Activated T-helper 1 cell treated with anti-CD3 and anti-CD28 coated beads, Interleukin-12 subunit alpha, Interleukin-12 subunit beta, Interleukin-2, Interleukin-4 antibody, amounts not matched to agents 30 ng/mL and 10 ng/mL and 1 ng/mL, durations not matched to agents 14 hours and 24 hours and 36 hours (primary cell): ENCODE measurements around the gene TRIM71. TPM values are rescaled to one million over a fixed set of nuclear protein-coding genes. Genes with fewer than 3 reads are reported as not detected.
A peak's percentile ranks its signal among the peaks of the same experiment; 100 is the strongest.

Source experiments
- DNase-seq: peaks from one replicate; pipeline ENCODE4 v3.0.0; 2021; ENCODE audit warnings: low spot score
- H3K27ac Mint-ChIP-seq: one replicate; pipeline ENCODE4 v1.8.0; 2021; ENCODE audit warnings: mild to moderate bottlenecking, mixed read lengths
- H3K27me3 Mint-ChIP-seq: one replicate; pipeline ENCODE4 v1.8.0; 2022; ENCODE audit warnings: mild to moderate bottlenecking, moderate library complexity, mixed read lengths; ENCODE audit not compliant: insufficient read depth
- H3K36me3 Mint-ChIP-seq: one replicate; pipeline ENCODE4 v1.8.0; 2021; ENCODE audit warnings: low read depth, mixed read lengths
- H3K4me1 Mint-ChIP-seq: one replicate; pipeline ENCODE4 v1.8.0; 2021; ENCODE audit warnings: low read depth, mixed read lengths
- H3K4me3 Mint-ChIP-seq: one replicate; pipeline ENCODE4 v1.8.0; 2021; ENCODE audit warnings: mild to moderate bottlenecking, moderate library complexity, mixed read lengths
- H3K9me3 Mint-ChIP-seq: one replicate; pipeline ENCODE4 v1.8.0; 2021; ENCODE audit warnings: mixed read lengths
- intact Hi-C: fragments of 100-400 bp; cut with micrococcal nuclease; formaldehyde crosslinking; loops from one replicate; pipeline ENCODE4 v1.15.1; 2024
- total RNA-seq: library from RNA; stranded (reverse); gene quantifications from 2 replicates; pipeline ENCODE4 v1.2.3, GENCODE V29; 2022

TRIM71 gene
- total RNA-seq, 1 donor from 2014 or later, result 0.08 TPM

DNA sequence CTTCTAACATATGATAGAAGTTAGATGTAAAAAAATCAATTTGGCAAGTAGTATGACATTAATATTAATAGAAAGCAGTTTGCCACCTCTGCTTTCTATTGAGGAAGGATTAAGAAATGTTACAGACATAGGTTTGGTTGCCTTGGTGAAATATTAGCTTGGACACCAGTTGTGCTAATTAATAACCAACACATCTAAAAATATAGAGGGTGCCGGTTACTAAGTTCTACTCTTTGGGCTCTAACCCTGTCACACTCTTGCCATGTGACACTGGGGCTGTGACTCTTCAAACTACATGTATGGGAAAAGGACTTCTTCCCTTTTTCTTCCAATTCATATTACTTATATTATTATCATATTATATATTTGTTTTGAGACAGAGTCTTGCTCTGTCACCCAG, 64.4 kb downstream of the TRIM71 start:
- intact Hi-C loops, result no loop called here
- DNase-seq, result no peak
- Mint-ChIP-seq H3K4me3 (no peak overlapping the region), H3K9me3 (no peaks in the 10 kb centered on the region), H3K4me1 (peaks cover 23% of the 10 kb centered on the region), H3K27me3 (peaks cover 46% of the 10 kb centered on the region), H3K36me3 (no peaks in the 10 kb centered on the region), H3K27ac (no peak overlapping the region)

DNA sequence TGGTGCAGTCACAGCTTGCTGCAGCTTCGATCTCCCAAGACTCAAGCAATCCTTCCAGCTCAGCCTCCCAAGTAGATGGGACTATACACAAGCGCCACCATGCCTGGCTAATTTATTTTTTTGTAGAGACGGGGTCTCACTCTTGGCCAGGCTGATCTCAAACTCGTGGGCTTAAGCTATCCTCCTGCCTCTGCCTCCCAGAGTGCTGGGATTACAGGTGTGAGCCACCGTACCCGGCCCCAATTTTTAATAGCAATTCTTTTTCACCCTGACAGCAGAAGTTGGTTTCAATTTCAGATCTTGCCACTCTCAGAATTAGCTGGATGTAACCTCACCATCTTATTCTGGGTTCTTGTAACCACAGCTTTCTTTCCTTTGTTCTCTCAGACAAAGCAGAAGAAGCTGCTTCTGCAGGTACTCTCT, 64.8 kb downstream of the TRIM71 start:
- H3K4me1 Mint-ChIP-seq, result peaks cover 23% of the 10 kb centered on the region
- no peak overlapping the region for H3K4me3 Mint-ChIP-seq
- H3K27me3 Mint-ChIP-seq, result peaks cover 45% of the 10 kb centered on the region
- H3K9me3 Mint-ChIP-seq, result no peaks in the 10 kb centered on the region
- H3K36me3 Mint-ChIP-seq, result no peaks in the 10 kb centered on the region
- DNase-seq, result peak; percentile 10
- no peak overlapping the region for H3K27ac Mint-ChIP-seq
- intact Hi-C loops, result no loop called here

DNA sequence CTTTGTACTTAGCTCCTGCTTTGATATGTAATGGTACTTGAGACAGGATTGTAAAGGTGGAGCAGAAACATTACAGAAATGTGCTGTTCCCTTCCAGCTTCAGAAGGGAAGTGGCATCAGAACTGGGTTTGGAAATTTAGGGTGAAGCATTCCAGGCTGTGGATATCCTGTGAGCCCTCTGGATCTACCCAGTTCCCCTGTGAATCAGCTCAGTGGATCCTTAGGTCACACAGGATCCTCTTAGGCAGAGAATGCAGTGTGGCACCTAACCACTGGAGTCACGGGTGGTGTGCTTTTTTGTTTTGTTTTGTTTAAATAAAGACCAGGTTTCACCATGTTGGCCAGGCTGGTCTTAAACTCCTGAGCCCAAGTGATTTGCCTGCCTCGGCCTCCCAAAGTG, 66.0 kb downstream of the TRIM71 start:
- Mint-ChIP-seq H3K4me1 (peaks cover 23% of the 10 kb centered on the region), H3K27ac (no peak overlapping the region), H3K9me3 (no peaks in the 10 kb centered on the region), H3K4me3 (no peak overlapping the region), H3K36me3 (no peaks in the 10 kb centered on the region), H3K27me3 (peaks cover 46% of the 10 kb centered on the region)
- DNase-seq, result no peak
- intact Hi-C loops, result no loop called here

DNA sequence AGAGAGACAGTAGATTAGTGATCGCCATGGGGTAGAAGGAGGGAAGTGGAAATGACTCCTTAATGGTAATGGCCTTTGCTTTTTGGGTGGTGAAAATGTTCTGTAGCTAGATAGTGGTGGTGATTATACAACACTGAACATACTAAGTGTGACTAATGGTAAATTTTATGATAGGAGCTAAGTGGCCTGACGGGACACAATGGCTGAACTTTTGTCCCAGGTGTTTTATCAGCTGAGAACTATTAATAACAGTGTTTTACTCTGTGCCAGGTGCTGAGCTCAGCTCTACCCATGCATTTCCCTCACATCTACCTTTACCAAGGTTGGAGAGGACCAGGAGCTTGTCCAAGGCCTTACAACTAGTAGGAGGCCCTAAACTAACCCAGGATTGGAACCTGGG, 66.8 kb downstream of the TRIM71 start:
- no peaks in the 10 kb centered on the region for H3K36me3 Mint-ChIP-seq
- intact Hi-C loops, result no loop called here
- H3K27ac Mint-ChIP-seq, result no peak overlapping the region
- H3K27me3 Mint-ChIP-seq, result peaks cover 47% of the 10 kb centered on the region
- DNase-seq, result no peak
- no peaks in the 10 kb centered on the region for H3K9me3 Mint-ChIP-seq
- H3K4me1 Mint-ChIP-seq, result peaks cover 23% of the 10 kb centered on the region
- H3K4me3 Mint-ChIP-seq, result no peak overlapping the region

DNA sequence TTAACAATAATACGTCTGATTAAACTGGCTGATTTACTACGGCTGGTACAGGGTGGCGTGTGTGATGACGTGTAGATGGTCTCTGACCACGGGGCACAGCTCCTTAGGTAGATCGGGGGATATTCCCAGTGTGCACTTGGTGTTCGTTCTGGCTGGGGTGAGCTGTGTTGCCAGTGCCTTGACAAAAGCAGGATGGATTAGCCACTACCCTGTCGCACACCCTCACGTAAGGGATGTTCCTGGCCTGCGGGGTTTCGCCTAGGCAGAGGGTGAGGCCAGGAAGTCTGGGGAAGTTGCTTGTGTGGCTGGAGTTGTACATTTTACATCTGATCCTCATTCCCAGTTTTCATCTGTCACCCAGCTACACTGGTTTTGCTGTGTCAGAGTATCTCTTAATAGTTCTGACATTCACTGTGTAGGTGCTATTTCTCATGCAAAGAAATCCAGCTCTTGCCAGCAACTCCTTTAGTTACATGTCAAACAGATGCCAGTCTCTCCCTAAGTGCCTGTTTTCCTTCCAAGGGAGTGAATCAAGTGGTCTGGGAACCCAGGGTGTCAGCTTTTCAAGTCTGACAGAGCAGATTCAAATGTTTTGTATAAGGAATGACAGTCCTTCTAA, 67.6 kb downstream of the TRIM71 start:
- intact Hi-C loops, result no loop called here
- Mint-ChIP-seq H3K9me3 (no peaks in the 10 kb centered on the region), H3K4me3 (no peak overlapping the region), H3K27ac (no peak overlapping the region), H3K27me3 (peaks cover 52% of the 10 kb centered on the region), H3K36me3 (no peaks in the 10 kb centered on the region), H3K4me1 (peaks cover 23% of the 10 kb centered on the region)
- DNase-seq, result no peak

DNA sequence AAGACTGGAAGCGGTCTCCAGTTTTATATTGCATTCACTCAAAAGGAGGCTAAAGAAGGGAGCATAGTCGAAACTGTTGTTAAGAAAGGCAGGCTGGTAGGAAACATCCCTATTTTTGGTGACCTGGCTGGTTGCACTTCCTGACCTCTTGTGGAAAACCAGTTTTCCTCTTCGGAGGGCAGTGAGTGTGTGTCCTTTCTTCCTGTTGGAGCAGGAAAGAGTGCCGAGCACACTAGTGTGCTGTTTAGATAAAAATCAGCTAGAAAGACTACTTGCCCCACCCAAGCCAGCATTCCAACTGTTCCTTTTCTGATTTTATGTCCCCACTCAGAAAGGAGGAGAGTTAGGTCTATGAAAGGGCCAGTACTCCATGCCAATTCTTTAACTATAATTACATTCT, 68.5 kb downstream of the TRIM71 start:
- Mint-ChIP-seq H3K4me3 (no peak overlapping the region), H3K4me1 (peaks cover 23% of the 10 kb centered on the region), H3K27me3 (peaks cover 48% of the 10 kb centered on the region), H3K36me3 (no peaks in the 10 kb centered on the region), H3K27ac (no peak overlapping the region), H3K9me3 (no peaks in the 10 kb centered on the region)
- intact Hi-C loops, result no loop called here
- no peak for DNase-seq

DNA sequence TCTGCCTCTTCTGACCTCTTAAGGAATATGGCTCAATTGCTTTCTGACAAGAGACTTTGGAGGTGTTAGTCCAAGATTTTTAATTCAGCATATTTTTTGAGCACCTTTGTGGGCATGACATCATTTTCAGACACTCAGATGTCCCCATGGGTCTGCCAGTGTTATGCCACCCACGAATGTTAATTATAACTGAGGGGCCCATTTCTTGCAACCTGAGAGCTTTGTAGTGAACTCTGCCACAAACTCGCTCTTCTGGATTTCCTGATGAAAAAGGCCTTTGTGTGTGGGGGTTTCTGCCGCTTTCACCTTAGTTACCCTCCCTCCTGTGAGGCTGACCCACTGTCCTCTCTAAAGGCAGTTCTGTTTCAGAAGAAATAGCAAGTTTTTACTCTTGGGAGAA, 69.1 kb downstream of the TRIM71 start:
- Mint-ChIP-seq H3K27me3 (peaks cover 45% of the 10 kb centered on the region), H3K27ac (no peak overlapping the region), H3K4me3 (no peak overlapping the region), H3K36me3 (no peaks in the 10 kb centered on the region), H3K9me3 (no peaks in the 10 kb centered on the region), H3K4me1 (peaks cover 23% of the 10 kb centered on the region)
- DNase-seq, result no peak
- intact Hi-C loops, result no loop called here

DNA sequence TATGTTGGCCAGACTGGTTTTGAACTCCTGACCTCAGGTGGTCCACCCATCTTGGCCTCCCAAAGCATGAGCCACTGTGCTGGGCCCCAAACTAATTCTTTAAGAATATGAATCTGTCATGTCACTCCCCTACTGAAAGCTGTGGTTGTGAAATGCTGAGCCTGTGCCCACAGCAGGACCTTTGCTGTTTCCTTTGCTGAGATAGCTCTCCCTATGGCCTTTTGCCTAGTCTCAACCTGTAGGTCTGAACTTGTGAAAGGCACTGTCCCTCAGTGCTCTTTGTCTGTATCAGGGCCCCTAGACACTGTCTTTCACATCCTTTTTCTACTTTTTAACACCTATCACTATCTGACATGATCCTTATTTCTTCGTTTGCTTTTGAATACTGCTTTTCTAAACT, 70.9 kb downstream of the TRIM71 start:
- DNase-seq, result no peak
- Mint-ChIP-seq H3K36me3 (no peaks in the 10 kb centered on the region), H3K4me3 (no peak overlapping the region), H3K27me3 (peaks cover 48% of the 10 kb centered on the region), H3K4me1 (peaks cover 9% of the 10 kb centered on the region), H3K9me3 (no peaks in the 10 kb centered on the region), H3K27ac (no peak overlapping the region)
- intact Hi-C loops, result no loop called here

DNA sequence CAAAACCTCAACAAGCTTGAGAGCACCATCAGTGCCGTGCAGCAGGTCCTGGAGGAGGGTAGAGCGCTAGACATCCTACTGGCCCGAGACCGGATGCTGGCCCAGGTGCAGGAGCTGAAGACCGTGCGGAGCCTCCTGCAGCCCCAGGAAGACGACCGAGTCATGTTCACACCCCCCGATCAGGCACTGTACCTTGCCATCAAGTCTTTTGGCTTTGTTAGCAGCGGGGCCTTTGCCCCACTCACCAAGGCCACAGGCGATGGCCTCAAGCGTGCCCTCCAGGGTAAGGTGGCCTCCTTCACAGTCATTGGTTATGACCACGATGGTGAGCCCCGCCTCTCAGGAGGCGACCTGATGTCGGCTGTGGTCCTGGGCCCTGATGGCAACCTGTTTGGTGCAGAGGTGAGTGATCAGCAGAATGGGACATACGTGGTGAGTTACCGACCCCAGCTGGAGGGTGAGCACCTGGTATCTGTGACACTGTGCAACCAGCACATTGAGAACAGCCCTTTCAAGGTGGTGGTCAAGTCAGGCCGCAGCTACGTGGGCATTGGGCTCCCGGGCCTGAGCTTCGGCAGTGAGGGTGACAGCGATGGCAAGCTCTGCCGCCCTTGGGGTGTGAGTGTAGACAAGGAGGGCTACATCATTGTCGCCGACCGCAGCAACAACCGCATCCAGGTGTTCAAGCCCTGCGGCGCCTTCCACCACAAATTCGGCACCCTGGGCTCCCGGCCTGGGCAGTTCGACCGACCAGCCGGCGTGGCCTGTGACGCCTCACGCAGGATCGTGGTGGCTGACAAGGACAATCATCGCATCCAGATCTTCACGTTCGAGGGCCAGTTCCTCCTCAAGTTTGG, 72.9 kb downstream of the TRIM71 start:
- Mint-ChIP-seq H3K36me3 (no peaks in the 10 kb centered on the region), H3K4me1 (no peaks in the 10 kb centered on the region), H3K9me3 (no peaks in the 10 kb centered on the region), H3K4me3 (no peak overlapping the region), H3K27me3 (peaks cover 57% of the 10 kb centered on the region), H3K27ac (no peak overlapping the region)
- intact Hi-C loops, result no loop called here
- no peak for DNase-seq

DNA sequence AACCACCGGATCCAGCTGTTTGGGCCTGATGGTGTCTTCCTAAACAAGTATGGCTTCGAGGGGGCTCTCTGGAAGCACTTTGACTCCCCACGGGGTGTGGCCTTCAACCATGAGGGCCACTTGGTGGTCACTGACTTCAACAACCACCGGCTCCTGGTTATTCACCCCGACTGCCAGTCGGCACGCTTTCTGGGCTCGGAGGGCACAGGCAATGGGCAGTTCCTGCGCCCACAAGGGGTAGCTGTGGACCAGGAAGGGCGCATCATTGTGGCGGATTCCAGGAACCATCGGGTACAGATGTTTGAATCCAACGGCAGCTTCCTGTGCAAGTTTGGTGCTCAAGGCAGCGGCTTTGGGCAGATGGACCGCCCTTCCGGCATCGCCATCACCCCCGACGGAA, 73.6 kb downstream of the TRIM71 start:
- DNase-seq, result no peak
- H3K4me1 Mint-ChIP-seq, result no peaks in the 10 kb centered on the region
- intact Hi-C loops, result no loop called here
- H3K27ac Mint-ChIP-seq, result no peak overlapping the region
- H3K36me3 Mint-ChIP-seq, result no peaks in the 10 kb centered on the region
- H3K9me3 Mint-ChIP-seq, result no peaks in the 10 kb centered on the region
- peaks cover 56% of the 10 kb centered on the region for H3K27me3 Mint-ChIP-seq
- no peak overlapping the region for H3K4me3 Mint-ChIP-seq

DNA sequence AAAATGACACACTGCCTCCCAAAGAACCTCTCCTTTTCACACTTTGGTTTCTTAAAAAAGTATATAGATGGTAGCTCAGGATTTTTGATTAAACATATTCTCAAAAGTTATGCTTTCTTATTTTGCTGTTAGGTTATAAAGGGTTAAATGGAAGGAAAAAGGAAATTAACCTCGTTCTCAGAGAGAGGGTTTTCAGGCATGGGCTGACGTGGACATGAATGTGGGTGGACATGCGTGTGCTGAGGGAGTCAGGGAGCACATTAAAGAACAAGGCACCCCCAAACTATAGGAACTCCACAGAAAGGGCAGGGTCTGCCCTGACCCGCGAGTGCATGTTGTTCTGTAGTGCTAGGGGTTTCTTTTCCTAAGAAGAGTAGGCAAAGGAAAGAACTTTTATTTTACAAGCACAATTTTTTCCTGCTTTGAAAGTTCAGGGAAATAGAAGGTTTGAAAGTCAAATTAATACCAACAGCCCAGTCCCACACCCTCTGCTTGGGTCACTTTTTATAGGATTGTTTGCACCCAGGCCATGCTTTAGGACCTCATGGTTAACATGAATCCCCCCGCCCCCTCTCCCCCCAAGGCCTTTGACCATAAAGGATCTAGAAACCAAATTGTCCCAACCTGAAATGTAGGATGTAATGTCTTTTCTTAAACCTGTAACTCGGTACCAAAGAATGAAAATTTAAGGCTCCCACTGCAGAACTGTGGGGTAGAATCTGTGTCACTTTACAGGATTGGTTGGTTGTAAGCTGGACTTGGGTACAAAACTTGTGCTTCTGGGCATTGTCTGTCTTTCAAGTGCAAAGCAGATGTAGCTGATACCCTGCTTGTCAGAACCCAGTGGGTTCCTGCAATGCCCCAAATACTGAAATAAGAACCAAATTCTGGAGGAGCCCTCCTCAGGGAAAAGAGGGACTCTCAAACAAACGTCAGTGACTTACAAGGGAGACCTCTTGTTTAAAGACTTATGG, 75.1 kb downstream of the TRIM71 start:
- DNase-seq, result no peak
- Mint-ChIP-seq H3K4me1 (no peaks in the 10 kb centered on the region), H3K9me3 (no peaks in the 10 kb centered on the region), H3K36me3 (no peaks in the 10 kb centered on the region), H3K27me3 (peaks cover 55% of the 10 kb centered on the region), H3K27ac (no peak overlapping the region), H3K4me3 (no peak overlapping the region)
- intact Hi-C loops, result no loop called here

DNA sequence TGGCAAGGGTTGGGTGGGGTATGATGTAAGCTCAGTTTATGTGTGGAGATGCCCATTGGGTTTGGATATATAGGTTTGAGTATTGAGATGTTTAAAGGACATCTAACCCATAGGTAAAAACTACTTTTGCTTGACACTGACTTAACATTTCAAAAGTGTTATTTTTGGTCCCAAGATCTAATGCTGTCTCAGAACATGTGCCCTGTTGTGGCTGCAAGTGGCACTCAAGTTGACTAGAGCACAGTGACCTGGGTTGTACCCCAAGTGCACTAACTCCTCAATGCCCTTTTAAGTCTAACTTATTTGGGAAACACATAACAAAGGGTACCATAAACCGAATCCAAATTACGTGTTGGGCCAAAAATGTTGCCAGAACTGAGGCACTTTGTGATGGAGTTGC, 77.2 kb downstream of the TRIM71 start:
- Mint-ChIP-seq H3K4me3 (no peak overlapping the region), H3K9me3 (no peaks in the 10 kb centered on the region), H3K36me3 (no peaks in the 10 kb centered on the region), H3K4me1 (no peaks in the 10 kb centered on the region), H3K27ac (no peak overlapping the region), H3K27me3 (peaks cover 50% of the 10 kb centered on the region)
- intact Hi-C loops, result no loop called here
- no peak for DNase-seq

DNA sequence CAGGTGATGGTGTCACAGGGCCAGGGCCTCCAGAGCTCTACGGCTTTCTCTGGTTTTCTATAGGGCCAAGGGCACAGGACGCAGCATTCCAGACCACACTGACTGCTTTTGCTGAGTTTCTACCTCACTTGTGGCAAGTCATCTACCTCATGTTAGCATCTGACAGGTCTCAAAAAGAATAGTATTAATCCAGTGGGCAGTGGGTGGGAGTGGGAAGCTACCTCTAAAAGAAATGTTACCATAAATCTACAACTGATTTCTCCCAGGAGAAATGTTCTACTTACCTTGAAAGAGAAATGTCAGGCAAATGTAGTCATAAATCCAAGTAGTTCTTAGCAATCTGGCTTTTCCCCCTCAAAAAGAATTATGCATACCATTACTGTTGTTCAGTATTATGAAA, 77.9 kb downstream of the TRIM71 start:
- no peak for DNase-seq
- H3K4me3 Mint-ChIP-seq, result no peak overlapping the region
- H3K36me3 Mint-ChIP-seq, result no peaks in the 10 kb centered on the region
- intact Hi-C loops, result no loop called here
- H3K27me3 Mint-ChIP-seq, result peaks cover 48% of the 10 kb centered on the region
- no peak overlapping the region for H3K27ac Mint-ChIP-seq
- no peaks in the 10 kb centered on the region for H3K4me1 Mint-ChIP-seq
- no peaks in the 10 kb centered on the region for H3K9me3 Mint-ChIP-seq
